Measurements from ENCODE around the gene PLA2G4D.

Gene PLA2G4D

GRCh38 chr15:42072141-42072685 is 22.1 kb downstream of the PLA2G4D start:
- DNase-seq, result no peak

GRCh38 chr15:42071717-42072116 is 22.6 kb downstream of the PLA2G4D start:
- no peak for DNase-seq

GRCh38 chr15:42070976-42071350 is 23.4 kb downstream of the PLA2G4D start:
- DNase-seq, result no peak

GRCh38 chr15:42070279-42070975 is 23.9 kb downstream of the PLA2G4D start:
- DNase-seq, result no peak

GRCh38 chr15:42069496-42070278 is 24.7 kb downstream of the PLA2G4D start:
- peak in 1 of 56 donors; percentile 11 for DNase-seq

GRCh38 chr15:42069025-42069424 is 25.3 kb downstream of the PLA2G4D start:
- no peak for DNase-seq

- DNase-seq, result no peak
Observed at GRCh38 chr15:42068601-42069000, 25.8 kb downstream of the PLA2G4D start.

GRCh38 chr15:42066764-42067415 is 27.5 kb downstream of the PLA2G4D start:
- DNase-seq, result no peak

GRCh38 chr15:42065468-42065867 is 28.9 kb downstream of the PLA2G4D start:
- DNase-seq, result no peak

GRCh38 chr15:42065033-42065432 is 29.3 kb downstream of the PLA2G4D start:
- peak in 19 of 56 donors; percentile 6 to 50 (median 24) for DNase-seq

GRCh38 chr15:42064271-42064670 is 30.1 kb downstream of the PLA2G4D start:
- no peak for DNase-seq

- DNase-seq, result no peak
Observed at GRCh38 chr15:42063122-42063848, 31.1 kb downstream of the PLA2G4D start.

GRCh38 chr15:42062284-42062806 is 32.0 kb downstream of the PLA2G4D start:
- no peak for DNase-seq

- no peak for DNase-seq
Observed at GRCh38 chr15:42060797-42061196, 33.6 kb downstream of the PLA2G4D start.

GRCh38 chr15:42060477-42060763 is 33.9 kb downstream of the PLA2G4D start:
- no peak for DNase-seq

- DNase-seq, result peak in 25 of 56 donors; percentile 2 to 71 (median 21)
Observed at GRCh38 chr15:42059661-42060476, 34.5 kb downstream of the PLA2G4D start.

GRCh38 chr15:42058791-42059190 is 35.6 kb downstream of the PLA2G4D start:
- no peak for DNase-seq

- no peak for DNase-seq
Observed at GRCh38 chr15:42057799-42058646, 36.3 kb downstream of the PLA2G4D start.
